ENCODE results near the gene PSMA1. TPM values are rescaled to one million over a fixed set of nuclear protein-coding genes. Genes with fewer than 3 reads are reported as not detected.
A peak's percentile ranks its signal among the peaks of the same experiment; 100 is the strongest.
"Not testable (repeated sequence)": the region's sequence is repeated elsewhere in the genome, so short reads cannot be mapped to it uniquely, and the experiment has no call there.

The PSMA1 gene
- total RNA-seq, result 136 and 165 TPM in 2 replicates
- 209 and 220 TPM in 2 replicates for polyA plus RNA-seq
- 176 and 193 TPM in 2 replicates for polyA plus RNA-seq (2012)
- 52.1 and 57.2 TPM in 2 replicates for polyA minus RNA-seq (ENCODE audit: low replicate concordance)

DNA sequence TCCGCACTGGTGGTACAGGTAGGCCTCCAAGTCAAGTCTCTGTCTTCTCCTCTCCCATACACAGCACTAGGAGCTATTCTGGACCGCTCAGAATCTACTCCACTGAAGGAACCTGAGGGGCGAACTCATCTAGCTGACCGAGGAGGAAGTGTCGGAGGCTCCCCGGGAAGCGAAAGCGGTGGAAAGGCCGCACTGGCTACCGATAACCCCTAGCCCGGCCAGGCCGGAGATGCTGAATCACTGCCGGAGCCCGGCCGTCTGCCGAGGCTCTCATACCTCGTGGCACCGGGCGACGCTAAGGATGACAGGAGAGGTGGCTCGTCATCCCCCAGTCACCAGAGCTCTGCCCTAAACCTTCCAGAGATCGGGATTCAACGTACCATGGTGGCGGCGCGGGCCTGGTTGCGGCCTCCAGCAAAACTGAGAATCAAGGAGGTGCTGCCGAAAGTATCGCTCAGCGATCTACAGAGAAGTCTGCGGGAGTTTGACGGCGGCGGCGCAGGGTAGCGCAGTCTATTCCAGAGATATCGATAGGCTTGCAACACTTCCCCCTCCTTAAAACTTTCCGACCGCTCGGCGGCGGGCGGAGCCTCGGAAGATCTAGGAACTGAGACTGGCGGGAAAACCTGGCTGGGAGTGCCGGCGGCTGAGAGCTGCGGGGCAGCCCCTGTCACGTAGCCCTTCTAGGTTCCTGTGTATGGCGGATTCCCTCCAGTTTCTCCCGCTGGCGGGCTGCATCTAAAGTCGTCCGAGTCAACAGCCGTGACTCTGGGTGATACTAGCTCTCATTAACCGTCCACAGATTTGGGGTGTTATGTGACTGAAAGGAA lies at the start of gene PSMA1:
Gene PSMA1 (minus strand): TSS at position 470 of the 830 bp plus-strand sequence. CDS start 87 bp downstream, at position 383.
- Histone ChIP-seq H2AFZ (ENCODE audit: low read length) (peak within 1 kb of the TSS; percentile 83), H3K27ac (ENCODE audit: insufficient read depth, low read length) (peak within 1 kb of the TSS; percentile 95), H3K36me3 (ENCODE audit: control insufficient read depth, insufficient read depth, low read length) (no peaks in the 10 kb centered on the region), H4K20me1 (ENCODE audit: control insufficient read depth, extremely low read depth, insufficient read depth, low read length) (no peaks in the 10 kb centered on the region), H3K4me2 (ENCODE audit: extremely low read depth, insufficient read depth, low read length) (peak within 1 kb of the TSS; percentile 91), H3K27me3 (ENCODE audit: control insufficient read depth, insufficient read depth, low read length) (no peaks in the 10 kb centered on the region), H3K9me3 (ENCODE audit: control insufficient read depth, insufficient read depth, low read depth, low read length) (no peaks in the 10 kb centered on the region), H3K79me2 (ENCODE audit: control insufficient read depth, insufficient read depth, low read length) (peaks cover 21% of the 10 kb centered on the region), H3K9ac (ENCODE audit: insufficient read depth, low read length) (peak within 1 kb of the TSS; percentile 89), H3K4me1 (ENCODE audit: control insufficient read depth, extremely low read depth, insufficient read depth, low read length) (no peaks in the 10 kb centered on the region), H3K4me3 (replicated peaks in 1 of 4; ENCODE audit: control extremely low read depth in 1 of 4, insufficient read depth in 1 of 4, low read depth in 3 of 4, low read length in 4 of 4) (peak within 1 kb of the TSS; percentile 52 to 96 (median 78))
- DNase-seq (ENCODE audit: low read depth in 2 of 2), result peak; percentile 96 to 97
- no peak for TF ChIP-seq EZH2 (IDR thresholded peaks at IDR 0.05; ENCODE audit: low read length, missing control alignments)
- TF ChIP-seq, protein P1, sequence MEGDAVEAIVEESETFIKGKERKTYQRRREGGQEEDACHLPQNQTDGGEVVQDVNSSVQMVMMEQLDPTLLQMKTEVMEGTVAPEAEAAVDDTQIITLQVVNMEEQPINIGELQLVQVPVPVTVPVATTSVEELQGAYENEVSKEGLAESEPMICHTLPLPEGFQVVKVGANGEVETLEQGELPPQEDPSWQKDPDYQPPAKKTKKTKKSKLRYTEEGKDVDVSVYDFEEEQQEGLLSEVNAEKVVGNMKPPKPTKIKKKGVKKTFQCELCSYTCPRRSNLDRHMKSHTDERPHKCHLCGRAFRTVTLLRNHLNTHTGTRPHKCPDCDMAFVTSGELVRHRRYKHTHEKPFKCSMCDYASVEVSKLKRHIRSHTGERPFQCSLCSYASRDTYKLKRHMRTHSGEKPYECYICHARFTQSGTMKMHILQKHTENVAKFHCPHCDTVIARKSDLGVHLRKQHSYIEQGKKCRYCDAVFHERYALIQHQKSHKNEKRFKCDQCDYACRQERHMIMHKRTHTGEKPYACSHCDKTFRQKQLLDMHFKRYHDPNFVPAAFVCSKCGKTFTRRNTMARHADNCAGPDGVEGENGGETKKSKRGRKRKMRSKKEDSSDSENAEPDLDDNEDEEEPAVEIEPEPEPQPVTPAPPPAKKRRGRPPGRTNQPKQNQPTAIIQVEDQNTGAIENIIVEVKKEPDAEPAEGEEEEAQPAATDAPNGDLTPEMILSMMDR (conservative IDR thresholded peaks at IDR 0.05 in 1 of 2, IDR thresholded peaks at IDR 0.05 in 1 of 2; ENCODE audit: low read depth in 1 of 2, low read length in 2 of 2), result peak; percentile 16 to 20

DNA sequence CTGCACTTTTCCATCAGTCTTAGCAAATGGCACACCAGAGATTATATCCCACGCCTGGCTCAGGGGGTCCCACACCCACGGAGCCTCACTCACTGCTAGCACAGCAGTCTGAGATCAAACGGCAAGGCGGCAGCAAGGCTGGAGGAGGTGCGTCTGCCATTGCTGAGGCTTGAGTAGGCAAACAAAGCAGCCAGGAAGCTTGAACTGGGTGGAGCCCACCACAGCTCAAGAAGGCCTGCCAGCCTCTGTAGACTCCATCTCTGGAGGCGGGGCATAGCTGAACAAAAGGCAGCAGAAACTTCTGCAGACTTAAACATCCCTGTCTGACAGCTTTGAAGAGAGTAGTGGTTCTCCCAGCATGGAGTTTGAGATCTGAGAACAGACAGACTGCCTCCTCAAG lies 49.3 kb upstream of the PSMA1 start:
- not testable (repeated sequence) for H3K4me3 ChIP-seq (replicated peaks in 1 of 4; ENCODE audit: control extremely low read depth in 1 of 4, insufficient read depth in 1 of 4, low read depth in 3 of 4, low read length in 4 of 4); H3K4me2 ChIP-seq (ENCODE audit: extremely low read depth, insufficient read depth, low read length); H3K4me1 ChIP-seq (ENCODE audit: control insufficient read depth, extremely low read depth, insufficient read depth, low read length); H2AFZ ChIP-seq (ENCODE audit: low read length); H3K27me3 ChIP-seq (ENCODE audit: control insufficient read depth, insufficient read depth, low read length); DNase-seq (ENCODE audit: low read depth in 2 of 2); H3K27ac ChIP-seq (ENCODE audit: insufficient read depth, low read length); H4K20me1 ChIP-seq (ENCODE audit: control insufficient read depth, extremely low read depth, insufficient read depth, low read length); H3K79me2 ChIP-seq (ENCODE audit: control insufficient read depth, insufficient read depth, low read length); H3K36me3 ChIP-seq (ENCODE audit: control insufficient read depth, insufficient read depth, low read length); H3K9ac ChIP-seq (ENCODE audit: insufficient read depth, low read length); H3K9me3 ChIP-seq (ENCODE audit: control insufficient read depth, insufficient read depth, low read depth, low read length)

DNA sequence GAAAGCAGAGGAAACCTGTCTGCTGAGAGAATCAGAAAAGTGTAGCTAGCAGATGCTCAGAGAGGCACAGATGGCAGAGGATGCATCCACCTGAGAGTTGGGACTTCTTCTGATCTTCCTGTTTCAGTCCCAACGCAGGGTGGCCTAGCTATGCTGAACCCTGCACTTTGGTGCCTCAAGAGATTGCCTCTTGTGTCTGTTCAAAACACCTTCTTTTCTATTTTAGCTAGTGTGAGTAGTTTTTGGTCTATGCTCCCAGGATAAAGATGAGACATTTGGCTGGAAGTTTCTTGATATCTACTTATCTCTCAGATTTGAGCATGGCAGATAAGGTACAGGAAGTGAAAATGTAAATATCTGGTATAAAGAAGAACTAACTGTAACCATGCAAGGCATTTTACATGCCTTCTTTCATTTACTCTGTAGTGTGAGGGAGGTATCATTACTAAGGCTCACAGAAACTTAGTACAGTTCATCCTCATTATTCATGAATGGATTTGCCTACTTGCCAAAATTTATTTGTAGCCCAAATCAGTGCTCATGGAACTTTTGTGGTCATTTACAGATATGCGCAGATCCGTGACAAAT lies 47.0 kb upstream of the PSMA1 start:
- H3K4me2 ChIP-seq (ENCODE audit: extremely low read depth, insufficient read depth, low read length), result no peak overlapping the region
- H3K27ac ChIP-seq (ENCODE audit: insufficient read depth, low read length), result no peak overlapping the region
- H3K9ac ChIP-seq (ENCODE audit: insufficient read depth, low read length), result no peak overlapping the region
- H3K36me3 ChIP-seq (ENCODE audit: control insufficient read depth, insufficient read depth, low read length), result no peaks in the 10 kb centered on the region
- no peak overlapping the region for H2AFZ ChIP-seq (ENCODE audit: low read length)
- TF ChIP-seq EZH2 (IDR thresholded peaks at IDR 0.05; ENCODE audit: low read length, missing control alignments), result no peak
- TF ChIP-seq, protein P1 (conservative IDR thresholded peaks at IDR 0.05 in 1 of 2, IDR thresholded peaks at IDR 0.05 in 1 of 2; ENCODE audit: low read depth in 1 of 2, low read length in 2 of 2), result no peak
- H3K4me3 ChIP-seq (replicated peaks in 1 of 4; ENCODE audit: control extremely low read depth in 1 of 4, insufficient read depth in 1 of 4, low read depth in 3 of 4, low read length in 4 of 4), result no peak overlapping the region
- no peaks in the 10 kb centered on the region for H3K4me1 ChIP-seq (ENCODE audit: control insufficient read depth, extremely low read depth, insufficient read depth, low read length)
- H3K27me3 ChIP-seq (ENCODE audit: control insufficient read depth, insufficient read depth, low read length), result no peaks in the 10 kb centered on the region
- DNase-seq (ENCODE audit: low read depth in 2 of 2), result no peak
- H4K20me1 ChIP-seq (ENCODE audit: control insufficient read depth, extremely low read depth, insufficient read depth, low read length), result no peaks in the 10 kb centered on the region
- H3K79me2 ChIP-seq (ENCODE audit: control insufficient read depth, insufficient read depth, low read length), result no peaks in the 10 kb centered on the region
- no peaks in the 10 kb centered on the region for H3K9me3 ChIP-seq (ENCODE audit: control insufficient read depth, insufficient read depth, low read depth, low read length)

Data from fibroblast of lung (primary cell).